MM.1S (cell line): ENCODE measurements around the gene MAP2.

Experiments
- DNase-seq: peaks from one replicate; pipeline ENCODE4 v3.0.0-alpha.2; 2015
- H2AFZ ChIP-seq: fragments of 300-600 bp; sonication (generic); 2 replicates; pipeline ENCODE4 v1.6.0; 2016; ENCODE audit warnings: antibody characterized with exemption, low read length
- H3F3A ChIP-seq: fragments of 300-600 bp; sonication (generic); 2 replicates; pipeline ENCODE4 v1.6.1; 2016; ENCODE audit warnings: mild to moderate bottlenecking, antibody characterized with exemption, low read length, moderate library complexity, mixed read lengths; ENCODE audit not compliant: insufficient read depth
- H3K27ac ChIP-seq: fragments of 300-600 bp; sonication (generic); 2 replicates; pipeline ENCODE4 v1.5.1; 2016; ENCODE audit warnings: mild to moderate bottlenecking, low read length
- H3K27me3 ChIP-seq: fragments of 300-600 bp; sonication (generic); replicated peaks from 2 replicates; pipeline ENCODE4 v1.6.0; 2016; ENCODE audit warnings: low read length; ENCODE audit not compliant: insufficient read depth
- H3K36me3 ChIP-seq: fragments of 300-600 bp; sonication (generic); replicated peaks from 2 replicates; pipeline ENCODE4 v1.6.1; 2016; ENCODE audit warnings: mild to moderate bottlenecking, low read length, mixed read lengths; ENCODE audit not compliant: insufficient read depth
- H3K4me1 ChIP-seq: fragments of 300-600 bp; sonication (generic); 2 replicates; pipeline ENCODE4 v1.6.1; 2016; ENCODE audit warnings: low read length, mixed read lengths
- H3K4me2 ChIP-seq: fragments of 300-600 bp; sonication (generic); 2 replicates; pipeline ENCODE4 v1.6.0; 2016; ENCODE audit warnings: low read depth, low read length
- H3K4me3 ChIP-seq: fragments of 300-600 bp; sonication (generic); 2 replicates; pipeline ENCODE4 v1.5.1; 2016; ENCODE audit warnings: low read length, mixed read lengths
- H3K79me2 ChIP-seq: fragments of 300-600 bp; sonication (generic); 2 replicates; pipeline ENCODE4 v1.6.1; 2016; ENCODE audit warnings: mixed run types, low read length, mixed read lengths
- H3K9ac ChIP-seq: fragments of 300-600 bp; sonication (generic); 2 replicates; pipeline ENCODE4 v1.6.1; 2016; ENCODE audit warnings: low read length, mixed read lengths
- H3K9me2 ChIP-seq: fragments of 300-600 bp; sonication (generic); replicated peaks from 2 replicates; pipeline ENCODE4 v1.6.1; 2016; ENCODE audit warnings: mild to moderate bottlenecking, low read length, mixed read lengths; ENCODE audit not compliant: insufficient read depth
- H3K9me3 ChIP-seq: fragments of 300-600 bp; sonication (generic); replicated peaks from 2 replicates; pipeline ENCODE4 v1.6.1; 2016; ENCODE audit warnings: mild to moderate bottlenecking, low read length, mixed read lengths; ENCODE audit not compliant: insufficient read depth
- H4K20me1 ChIP-seq: fragments of 300-600 bp; sonication (generic); 2 replicates; pipeline ENCODE4 v1.6.1; 2016; ENCODE audit warnings: mild to moderate bottlenecking, low read length, moderate library complexity, mixed read lengths; ENCODE audit not compliant: insufficient read depth
- CTCF ChIP-seq: fragments of 300-600 bp; sonication (generic); IDR thresholded peaks from 2 replicates; pipeline ENCODE4 v1.5.1; 2016; ENCODE audit warnings: antibody characterized with exemption, low read length, mixed read lengths
- EZH2 ChIP-seq: fragments of 300-600 bp; sonication (generic); optimal IDR thresholded peaks from 2 replicates; pipeline ENCODE3; 2017; ENCODE audit warnings: low read depth, mild to moderate bottlenecking, antibody characterized with exemption, low read length, mixed read lengths
- EZH2phosphoT487 ChIP-seq: fragments of 300-600 bp; sonication (generic); IDR thresholded peaks from 2 replicates; pipeline ENCODE4 v1.6.1; 2018; ENCODE audit warnings: antibody characterized with exemption, low read length

MAP2 gene

GRCh38 chr2:209390839-209391238 lies 33.0 kb upstream of the MAP2 start:
- no peak overlapping the region for H3K9ac ChIP-seq
- no peaks in the 10 kb centered on the region for H3F3A ChIP-seq
- no peaks in the 10 kb centered on the region for H3K36me3 ChIP-seq
- no peak overlapping the region for H2AFZ ChIP-seq
- H3K27ac ChIP-seq = no peak overlapping the region
- DNase-seq = no peak
- no peaks in the 10 kb centered on the region for H3K9me2 ChIP-seq
- no peaks in the 10 kb centered on the region for H3K9me3 ChIP-seq
- H3K79me2 ChIP-seq = no peaks in the 10 kb centered on the region
- H3K4me1 ChIP-seq = no peaks in the 10 kb centered on the region
- H4K20me1 ChIP-seq = no peaks in the 10 kb centered on the region
- no peak overlapping the region for H3K4me3 ChIP-seq
- no peaks in the 10 kb centered on the region for H3K27me3 ChIP-seq
- no peak overlapping the region for H3K4me2 ChIP-seq
- TF ChIP-seq CTCF = no peak
- no peak for TF ChIP-seq EZH2phosphoT487
- TF ChIP-seq EZH2 = no peak

- H3K27ac ChIP-seq = no peak overlapping the region
- no peak for DNase-seq
- no peaks in the 10 kb centered on the region for H3F3A ChIP-seq
- H3K27me3 ChIP-seq = no peaks in the 10 kb centered on the region
- no peaks in the 10 kb centered on the region for H3K9me2 ChIP-seq
- H3K4me1 ChIP-seq = no peaks in the 10 kb centered on the region
- no peak overlapping the region for H2AFZ ChIP-seq
- TF ChIP-seq CTCF (no peak), EZH2 (no peak), EZH2phosphoT487 (no peak)
- no peak overlapping the region for H3K4me2 ChIP-seq
- H3K4me3 ChIP-seq = no peak overlapping the region
- no peaks in the 10 kb centered on the region for H3K79me2 ChIP-seq
- no peaks in the 10 kb centered on the region for H4K20me1 ChIP-seq
- no peak overlapping the region for H3K9ac ChIP-seq
- H3K9me3 ChIP-seq = no peaks in the 10 kb centered on the region
- H3K36me3 ChIP-seq = no peaks in the 10 kb centered on the region
Measured at GRCh38 chr2:209391776-209392401, 32.0 kb upstream of the MAP2 start.

- H2AFZ ChIP-seq = no peak overlapping the region
- DNase-seq = no peak
- no peak for TF ChIP-seq CTCF
- TF ChIP-seq EZH2 = no peak
- TF ChIP-seq EZH2phosphoT487 = no peak
Measured at GRCh38 chr2:209395229-209395628, 28.6 kb upstream of the MAP2 start.

More at GRCh38 chr2:209395229-209395628, 28.6 kb upstream of the MAP2 start:
- no peaks in the 10 kb centered on the region for H3K36me3 ChIP-seq
- no peaks in the 10 kb centered on the region for H3K27me3 ChIP-seq
- H3K4me1 ChIP-seq = no peaks in the 10 kb centered on the region
- H3K79me2 ChIP-seq = no peaks in the 10 kb centered on the region
- no peaks in the 10 kb centered on the region for H3K9me3 ChIP-seq
- no peak overlapping the region for H3K4me3 ChIP-seq
- H3K9me2 ChIP-seq = no peaks in the 10 kb centered on the region
- no peak overlapping the region for H3K9ac ChIP-seq
- no peak overlapping the region for H3K4me2 ChIP-seq
- no peak overlapping the region for H3K27ac ChIP-seq
- H4K20me1 ChIP-seq = no peaks in the 10 kb centered on the region
- no peaks in the 10 kb centered on the region for H3F3A ChIP-seq
